Measurements from ENCODE around the gene GPX1.
"Not testable (repeated sequence)": the region's sequence is repeated elsewhere in the genome, so short reads cannot be mapped to it uniquely, and the experiment has no call there.

GPX1 gene

GRCh38 chr3:49357443-49358216 is 523 bp downstream of the GPX1 start:
- DNase-seq = peak; percentile 48

DNA sequence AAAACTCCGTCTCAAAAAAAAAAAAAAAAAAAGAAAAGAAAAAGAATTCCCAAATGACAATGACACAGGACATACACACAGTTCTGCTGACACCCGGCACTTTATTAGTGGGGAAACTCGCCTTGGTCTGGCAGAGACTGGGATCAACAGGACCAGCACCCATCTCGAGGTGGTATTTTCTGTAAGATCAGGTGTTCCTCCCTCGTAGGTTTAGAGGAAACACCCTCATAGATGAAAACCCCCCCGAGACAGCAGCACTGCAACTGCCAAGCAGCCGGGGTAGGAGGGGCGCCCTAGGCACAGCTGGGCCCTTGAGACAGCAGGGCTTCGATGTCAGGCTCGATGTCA is 1.1 kb downstream of the GPX1 start:
- DNase-seq = not testable (repeated sequence)

DNA sequence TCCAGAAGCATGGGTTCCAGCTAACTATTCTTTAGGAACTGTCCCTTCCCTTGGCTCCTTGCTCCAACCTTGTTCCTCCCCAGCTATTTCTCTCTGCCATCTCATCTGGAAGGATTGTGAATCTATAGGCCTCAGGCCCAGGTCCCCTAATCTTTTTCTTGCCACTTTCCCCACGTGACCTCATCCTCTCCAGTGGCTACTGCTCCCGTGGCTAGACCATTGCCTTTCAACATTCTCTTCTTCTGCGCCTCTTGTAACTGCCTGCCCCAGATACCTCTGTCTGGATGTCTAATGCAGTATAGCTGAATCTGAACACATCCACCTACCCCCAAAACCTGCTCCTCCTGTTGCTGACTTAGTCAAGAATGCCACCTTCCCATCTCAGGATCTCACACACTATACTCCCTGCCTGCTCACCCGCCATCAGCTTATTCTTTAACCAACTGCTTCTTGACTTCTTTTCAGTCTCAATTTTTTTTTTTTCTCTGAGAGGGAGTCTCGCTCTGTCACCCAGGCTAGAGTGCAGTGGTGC is 5.2 kb downstream of the GPX1 start:
- DNase-seq = no peak

GRCh38 chr3:49352281-49352680 is 5.9 kb downstream of the GPX1 start:
- no peak for DNase-seq

GRCh38 chr3:49351521-49352011 is 6.6 kb downstream of the GPX1 start:
- DNase-seq = no peak

DNA sequence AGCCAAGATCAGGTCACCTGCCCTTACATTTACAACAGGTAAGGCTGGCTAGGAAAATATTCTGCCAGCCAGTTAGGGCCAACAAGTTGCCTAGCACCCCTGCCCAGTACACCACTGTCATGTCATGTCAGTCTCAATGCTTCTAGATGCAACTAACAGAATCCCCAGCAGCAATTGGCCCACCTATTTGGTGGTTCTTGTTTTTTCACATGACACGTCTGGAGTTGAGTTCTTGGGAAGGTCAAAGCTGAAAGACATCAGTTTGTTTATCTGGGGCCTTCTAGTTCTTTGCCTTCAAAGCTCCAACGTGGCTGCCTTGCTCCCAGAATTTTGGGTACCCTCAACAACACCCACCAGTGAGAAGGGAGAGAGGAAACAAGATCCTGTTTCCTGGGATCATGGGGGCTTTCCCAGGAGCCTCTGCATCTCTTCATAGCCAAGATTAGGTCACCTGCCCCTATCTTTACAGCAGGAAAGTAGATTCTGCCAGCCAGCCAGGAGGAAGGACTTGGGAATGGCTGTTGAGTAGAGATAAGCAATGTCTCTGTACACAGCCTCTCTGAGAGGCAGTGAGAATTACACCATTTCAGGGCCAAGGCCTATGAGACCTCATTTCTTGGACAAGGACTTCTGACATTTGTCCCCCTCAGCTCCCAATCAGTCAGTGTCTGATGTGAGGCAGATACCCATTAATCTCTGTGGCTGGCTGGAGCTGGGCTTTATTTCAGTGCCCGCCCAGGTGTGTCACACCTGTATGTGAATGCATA is 8.6 kb downstream of the GPX1 start:
- DNase-seq = no peak

GRCh38 chr3:49348361-49348760 is 9.8 kb downstream of the GPX1 start:
- DNase-seq = not testable (repeated sequence)

GRCh38 chr3:49346797-49347251 is 11.3 kb downstream of the GPX1 start:
- DNase-seq = no peak

GRCh38 chr3:49343163-49343562 is 15.0 kb downstream of the GPX1 start:
- DNase-seq = no peak

- DNase-seq = no peak
Observed at GRCh38 chr3:49341996-49342395, 16.2 kb downstream of the GPX1 start.

DNA sequence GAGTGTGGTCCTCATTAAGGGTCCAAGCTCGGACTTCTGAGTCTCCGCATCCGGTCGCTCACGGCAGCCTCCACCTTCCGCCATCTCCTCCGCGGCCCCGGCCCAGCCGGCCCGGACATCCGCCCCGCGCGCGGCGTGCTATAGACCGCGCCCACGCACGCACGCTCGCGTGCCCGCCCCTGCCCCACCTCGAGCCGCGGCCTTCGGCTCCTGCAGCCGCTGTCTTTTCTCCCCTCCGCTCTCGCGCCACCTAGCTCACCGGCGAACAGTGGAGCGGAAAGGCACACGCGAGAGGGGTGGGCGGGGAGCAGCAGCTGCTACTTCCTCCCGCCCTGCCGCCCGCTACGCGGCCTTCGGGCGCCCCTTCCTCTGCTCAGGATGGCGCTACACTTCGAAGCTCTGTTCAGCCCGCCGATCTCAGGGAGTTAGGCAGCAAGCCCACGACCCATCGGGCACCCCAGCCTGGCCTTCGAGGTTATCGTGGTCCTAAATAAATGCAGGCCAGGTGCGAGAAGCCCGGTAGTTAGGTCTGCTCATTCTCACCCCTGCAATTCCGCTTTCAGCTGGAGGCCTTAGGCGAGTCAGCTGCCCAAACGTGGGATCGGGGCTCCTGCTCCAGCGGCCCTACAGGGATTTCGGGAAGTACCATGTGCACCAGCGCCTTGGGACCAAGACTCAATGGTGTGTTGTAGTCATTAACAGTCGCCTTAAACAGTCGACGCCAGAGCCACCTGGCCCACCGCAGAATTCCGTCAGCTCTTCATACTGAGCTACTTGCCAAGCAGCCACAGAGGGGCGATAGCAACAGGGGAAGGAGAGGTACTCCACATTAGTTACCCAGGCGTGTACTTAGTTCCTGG is 18.0 kb downstream of the GPX1 start, which contains the start of gene USP4:
Gene USP4, minus strand, starts transcription at position 113 of the 860 bp plus-strand sequence. Its CDS starts 29 bp downstream, at position 84.
- DNase-seq = peak; percentile 97

- no peak for DNase-seq
Observed at GRCh38 chr3:49339581-49339940, 18.6 kb downstream of the GPX1 start.

- no peak for DNase-seq
Observed at GRCh38 chr3:49333916-49334633, 24.1 kb downstream of the GPX1 start.

- DNase-seq = peak; percentile 47
Observed at GRCh38 chr3:49333091-49333490, 25.1 kb downstream of the GPX1 start.

GRCh38 chr3:49329186-49329585 is 29.0 kb downstream of the GPX1 start:
- DNase-seq = no peak

- DNase-seq = not testable (repeated sequence)
Observed at GRCh38 chr3:49328350-49328749, 29.8 kb downstream of the GPX1 start.

- DNase-seq = no peak
Observed at GRCh38 chr3:49327485-49327884, 30.7 kb downstream of the GPX1 start.

- DNase-seq = no peak
Observed at GRCh38 chr3:49324768-49325167, 33.4 kb downstream of the GPX1 start.

DNA sequence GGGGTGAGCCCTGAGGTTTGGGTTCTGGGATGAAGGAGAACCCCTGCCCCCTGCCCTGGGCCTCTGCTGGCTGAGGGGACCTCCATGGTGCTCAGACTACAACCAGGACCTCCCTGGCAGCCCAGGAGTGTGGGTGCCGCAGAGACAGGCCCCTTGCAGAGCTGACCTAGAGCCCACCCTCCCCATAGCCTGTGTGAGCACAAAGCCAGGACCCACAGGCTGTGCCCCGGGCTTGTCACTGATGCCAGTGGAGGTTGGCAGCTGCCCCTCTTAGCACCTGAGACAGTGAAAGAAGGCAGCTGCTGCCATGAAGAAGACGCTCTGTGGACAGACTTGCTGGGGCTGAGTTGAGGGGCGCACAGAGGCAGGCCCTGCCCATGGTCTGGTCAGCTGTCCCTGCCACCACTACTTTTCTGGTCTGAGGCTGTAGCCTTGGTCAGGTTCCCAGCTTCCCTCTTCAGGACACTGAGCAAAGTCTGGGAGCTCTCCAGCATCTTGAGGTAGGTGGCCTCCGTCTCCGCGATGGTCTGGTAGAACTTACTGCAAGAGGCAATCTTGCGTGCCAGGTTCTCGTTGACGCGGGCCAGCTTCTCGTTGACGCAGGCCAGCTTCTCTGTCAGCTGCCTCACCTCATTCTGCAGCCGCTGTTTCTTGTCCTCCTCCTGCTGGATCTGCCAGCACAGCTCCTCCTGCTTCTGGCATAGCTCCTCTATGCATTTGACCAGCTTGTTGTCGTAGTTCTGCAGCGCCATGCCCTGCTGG is 41.3 kb downstream of the GPX1 start:
- no peak for DNase-seq

GRCh38 chr3:49313896-49314688 is 44.1 kb downstream of the GPX1 start:
- no peak for DNase-seq
